ENCODE results near the gene KCNK3.

The KCNK3 gene

DNA sequence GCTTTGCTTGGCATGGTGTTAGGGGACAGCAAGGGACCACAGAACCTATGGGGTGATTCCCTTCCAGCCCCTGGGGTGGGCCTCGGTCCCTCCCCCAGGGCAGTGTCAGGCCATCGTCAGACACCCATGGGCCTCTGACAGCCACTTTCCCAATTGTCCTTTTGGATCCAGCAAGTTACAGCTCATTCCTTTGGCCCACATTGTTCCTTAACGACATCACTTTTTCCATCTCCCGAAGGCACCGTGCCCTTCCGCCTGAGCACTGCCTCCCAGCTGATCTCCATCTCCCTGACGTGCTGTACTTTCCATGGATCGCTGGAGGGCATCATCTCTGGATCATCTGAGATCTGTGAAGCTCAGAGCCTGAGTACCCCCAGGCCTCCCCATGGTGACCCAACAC is 10.4 kb upstream of the KCNK3 start:
- peaks cover 16% of the 10 kb centered on the region for H3K27me3 ChIP-seq (ENCODE audit: insufficient read depth, poor library complexity, severe bottlenecking)
- no peak overlapping the region for H3K27ac ChIP-seq (replicated peaks)
- TF ChIP-seq, protein P1, sequence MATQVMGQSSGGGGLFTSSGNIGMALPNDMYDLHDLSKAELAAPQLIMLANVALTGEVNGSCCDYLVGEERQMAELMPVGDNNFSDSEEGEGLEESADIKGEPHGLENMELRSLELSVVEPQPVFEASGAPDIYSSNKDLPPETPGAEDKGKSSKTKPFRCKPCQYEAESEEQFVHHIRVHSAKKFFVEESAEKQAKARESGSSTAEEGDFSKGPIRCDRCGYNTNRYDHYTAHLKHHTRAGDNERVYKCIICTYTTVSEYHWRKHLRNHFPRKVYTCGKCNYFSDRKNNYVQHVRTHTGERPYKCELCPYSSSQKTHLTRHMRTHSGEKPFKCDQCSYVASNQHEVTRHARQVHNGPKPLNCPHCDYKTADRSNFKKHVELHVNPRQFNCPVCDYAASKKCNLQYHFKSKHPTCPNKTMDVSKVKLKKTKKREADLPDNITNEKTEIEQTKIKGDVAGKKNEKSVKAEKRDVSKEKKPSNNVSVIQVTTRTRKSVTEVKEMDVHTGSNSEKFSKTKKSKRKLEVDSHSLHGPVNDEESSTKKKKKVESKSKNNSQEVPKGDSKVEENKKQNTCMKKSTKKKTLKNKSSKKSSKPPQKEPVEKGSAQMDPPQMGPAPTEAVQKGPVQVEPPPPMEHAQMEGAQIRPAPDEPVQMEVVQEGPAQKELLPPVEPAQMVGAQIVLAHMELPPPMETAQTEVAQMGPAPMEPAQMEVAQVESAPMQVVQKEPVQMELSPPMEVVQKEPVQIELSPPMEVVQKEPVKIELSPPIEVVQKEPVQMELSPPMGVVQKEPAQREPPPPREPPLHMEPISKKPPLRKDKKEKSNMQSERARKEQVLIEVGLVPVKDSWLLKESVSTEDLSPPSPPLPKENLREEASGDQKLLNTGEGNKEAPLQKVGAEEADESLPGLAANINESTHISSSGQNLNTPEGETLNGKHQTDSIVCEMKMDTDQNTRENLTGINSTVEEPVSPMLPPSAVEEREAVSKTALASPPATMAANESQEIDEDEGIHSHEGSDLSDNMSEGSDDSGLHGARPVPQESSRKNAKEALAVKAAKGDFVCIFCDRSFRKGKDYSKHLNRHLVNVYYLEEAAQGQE (IDR thresholded peaks at IDR 0.05; ENCODE audit: insufficient replicate concordance, low read depth) = no peak
- TF ChIP-seq POLR2AphosphoS5 (IDR thresholded peaks at IDR 0.05; ENCODE audit: low read depth) = no peak
- TF ChIP-seq, protein P2, sequence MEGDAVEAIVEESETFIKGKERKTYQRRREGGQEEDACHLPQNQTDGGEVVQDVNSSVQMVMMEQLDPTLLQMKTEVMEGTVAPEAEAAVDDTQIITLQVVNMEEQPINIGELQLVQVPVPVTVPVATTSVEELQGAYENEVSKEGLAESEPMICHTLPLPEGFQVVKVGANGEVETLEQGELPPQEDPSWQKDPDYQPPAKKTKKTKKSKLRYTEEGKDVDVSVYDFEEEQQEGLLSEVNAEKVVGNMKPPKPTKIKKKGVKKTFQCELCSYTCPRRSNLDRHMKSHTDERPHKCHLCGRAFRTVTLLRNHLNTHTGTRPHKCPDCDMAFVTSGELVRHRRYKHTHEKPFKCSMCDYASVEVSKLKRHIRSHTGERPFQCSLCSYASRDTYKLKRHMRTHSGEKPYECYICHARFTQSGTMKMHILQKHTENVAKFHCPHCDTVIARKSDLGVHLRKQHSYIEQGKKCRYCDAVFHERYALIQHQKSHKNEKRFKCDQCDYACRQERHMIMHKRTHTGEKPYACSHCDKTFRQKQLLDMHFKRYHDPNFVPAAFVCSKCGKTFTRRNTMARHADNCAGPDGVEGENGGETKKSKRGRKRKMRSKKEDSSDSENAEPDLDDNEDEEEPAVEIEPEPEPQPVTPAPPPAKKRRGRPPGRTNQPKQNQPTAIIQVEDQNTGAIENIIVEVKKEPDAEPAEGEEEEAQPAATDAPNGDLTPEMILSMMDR (IDR thresholded peaks at IDR 0.05; ENCODE audit: insufficient read depth, low read length) = no peak
- TF ChIP-seq GABPA (IDR thresholded peaks at IDR 0.05; ENCODE audit: low read depth) = no peak
- no peak for TF ChIP-seq SPI1 (IDR thresholded peaks at IDR 0.05; ENCODE audit: borderline replicate concordance, low read depth)
- H3K4me3 ChIP-seq (replicated peaks; ENCODE audit: insufficient read depth, low read length) = no peak overlapping the region
- no peak for DNase-seq (ENCODE audit: low read depth in 1 of 2, low spot score in 1 of 2)

DNA sequence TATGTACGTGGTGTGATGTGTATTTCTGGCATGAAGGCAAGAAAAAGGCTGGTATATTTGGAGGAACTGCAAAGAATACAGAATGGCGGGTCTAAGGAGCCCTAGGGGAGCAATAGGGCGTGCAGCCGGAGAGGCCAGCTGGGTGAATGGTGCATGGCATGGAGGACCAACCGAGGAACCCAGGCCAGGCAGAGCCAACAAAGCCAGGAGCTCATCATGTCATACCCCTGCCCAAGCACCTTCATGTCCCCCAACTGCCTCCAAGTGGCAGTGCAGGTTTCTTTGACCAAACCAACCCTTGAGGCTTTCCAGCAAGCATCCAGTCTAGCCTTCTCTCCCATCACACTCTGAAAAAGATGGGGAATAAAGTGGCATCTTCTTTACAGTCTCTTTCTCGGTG is 8.9 kb upstream of the KCNK3 start:
- no peak overlapping the region for H3K27ac ChIP-seq (replicated peaks)
- TF ChIP-seq, protein P1 (IDR thresholded peaks at IDR 0.05; ENCODE audit: insufficient replicate concordance, low read depth) = no peak
- no peak for TF ChIP-seq GABPA (IDR thresholded peaks at IDR 0.05; ENCODE audit: low read depth)
- TF ChIP-seq, protein P2 (IDR thresholded peaks at IDR 0.05; ENCODE audit: insufficient read depth, low read length) = no peak
- TF ChIP-seq SPI1 (IDR thresholded peaks at IDR 0.05; ENCODE audit: borderline replicate concordance, low read depth) = no peak
- TF ChIP-seq POLR2AphosphoS5 (IDR thresholded peaks at IDR 0.05; ENCODE audit: low read depth) = no peak
- no peak overlapping the region for H3K4me3 ChIP-seq (replicated peaks; ENCODE audit: insufficient read depth, low read length)
- peaks cover 16% of the 10 kb centered on the region for H3K27me3 ChIP-seq (ENCODE audit: insufficient read depth, poor library complexity, severe bottlenecking)
- no peak for DNase-seq (ENCODE audit: low read depth in 1 of 2, low spot score in 1 of 2)

DNA sequence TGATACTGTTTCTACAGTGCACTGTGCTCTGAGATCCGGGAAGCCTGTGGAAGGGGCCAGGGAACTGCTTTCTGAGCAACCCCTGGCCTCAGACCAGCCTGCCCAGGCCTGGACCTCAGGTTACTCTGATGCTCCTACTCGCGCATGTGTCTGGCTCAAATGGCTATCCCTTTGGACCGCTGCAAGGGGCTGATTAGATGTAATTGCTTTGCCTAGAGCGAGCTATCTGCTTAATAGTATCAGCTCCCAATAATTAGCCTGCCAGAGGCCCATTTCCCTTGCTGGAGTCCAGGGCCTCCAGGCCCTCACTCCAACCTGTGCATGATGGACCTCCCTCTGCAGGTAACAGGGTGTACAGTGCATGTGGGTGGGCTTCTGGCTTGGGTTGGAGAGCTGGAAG is 7.2 kb upstream of the KCNK3 start:
- TF ChIP-seq POLR2AphosphoS5 (IDR thresholded peaks at IDR 0.05; ENCODE audit: low read depth) = no peak
- no peak for TF ChIP-seq GABPA (IDR thresholded peaks at IDR 0.05; ENCODE audit: low read depth)
- TF ChIP-seq, protein P2 (IDR thresholded peaks at IDR 0.05; ENCODE audit: insufficient read depth, low read length) = no peak
- TF ChIP-seq, protein P1 (IDR thresholded peaks at IDR 0.05; ENCODE audit: insufficient replicate concordance, low read depth) = no peak
- no peak for TF ChIP-seq SPI1 (IDR thresholded peaks at IDR 0.05; ENCODE audit: borderline replicate concordance, low read depth)
- Histone ChIP-seq H3K27ac (replicated peaks) (no peak overlapping the region), H3K4me3 (replicated peaks; ENCODE audit: insufficient read depth, low read length) (no peak overlapping the region), H3K27me3 (ENCODE audit: insufficient read depth, poor library complexity, severe bottlenecking) (peaks cover 17% of the 10 kb centered on the region)
- DNase-seq (ENCODE audit: low read depth in 1 of 2, low spot score in 1 of 2) = no peak

Data from HL-60 (cell line).